ENCODE results near the gene CYTH4. TPM values are rescaled to one million over a fixed set of nuclear protein-coding genes. Genes with fewer than 3 reads are reported as not detected.

Gene CYTH4
- total RNA-seq, 2 donors from 2014 or later = not detected

- Mint-ChIP-seq H3K4me3 (no peak overlapping the region), H3K27ac (no peak overlapping the region), H3K9me3 (no peaks in the 10 kb centered on the region), H3K36me3 (ENCODE audit: low read depth) (no peaks in the 10 kb centered on the region), H3K4me1 (peaks cover 14% of the 10 kb centered on the region), H3K27me3 (ENCODE audit: insufficient read depth) (no peaks in the 10 kb centered on the region)
- no peaks in the 10 kb centered on the region for H3K27me3 ChIP-seq (ENCODE audit: control insufficient read depth, insufficient read depth, low read length, poor library complexity, severe bottlenecking)
- no peak overlapping the region for H3K9ac ChIP-seq (ENCODE audit: extremely low read depth, low read length, poor library complexity, severe bottlenecking)
- 86 to 98% methylated on average over 7 to 10 of the region's 10 CpGs for WGBS, 2 experiments (ENCODE audit: insufficient coverage in 1 of 2, insufficient read length in 1 of 2)
- no peaks in the 10 kb centered on the region for H3K36me3 ChIP-seq (ENCODE audit: control insufficient read depth, insufficient read depth, low read length)
- no peak overlapping the region for H3K27ac ChIP-seq (ENCODE audit: low read depth, low read length)
- H3K4me3 ChIP-seq (ENCODE audit: low read length) = no peak overlapping the region
- H3K4me1 ChIP-seq (ENCODE audit: control insufficient read depth, insufficient read depth, low read length) = peaks cover 5% of the 10 kb centered on the region
- DNase-seq = peak; percentile 51
- peak; percentile 32 for TF ChIP-seq CTCF (conservative IDR thresholded peaks at IDR 0.05)
- H3K9me3 ChIP-seq (ENCODE audit: control insufficient read depth, low read length) = no peaks in the 10 kb centered on the region
These were observed 42.7 kb upstream of the CYTH4 start for GRCh38 chr22:37239336-37240239.

- no peak overlapping the region for H3K4me3 Mint-ChIP-seq
- Histone ChIP-seq H3K27me3 (ENCODE audit: control insufficient read depth, insufficient read depth, low read length, poor library complexity, severe bottlenecking) (no peaks in the 10 kb centered on the region), H3K36me3 (ENCODE audit: control insufficient read depth, insufficient read depth, low read length) (no peaks in the 10 kb centered on the region), H3K4me3 (ENCODE audit: low read length) (no peak overlapping the region), H3K9ac (ENCODE audit: extremely low read depth, low read length, poor library complexity, severe bottlenecking) (no peak overlapping the region), H3K4me1 (ENCODE audit: control insufficient read depth, insufficient read depth, low read length) (peaks cover 5% of the 10 kb centered on the region), H3K9me3 (ENCODE audit: control insufficient read depth, low read length) (no peaks in the 10 kb centered on the region), H3K27ac (ENCODE audit: low read depth, low read length) (no peak overlapping the region)
- H3K4me1 Mint-ChIP-seq = peaks cover 16% of the 10 kb centered on the region
- no peak for TF ChIP-seq CTCF (conservative IDR thresholded peaks at IDR 0.05)
- DNase-seq = peak; percentile 41
- whole genome bisulfite sequencing, 2 experiments (ENCODE audit: insufficient coverage in 1 of 2, insufficient read length in 1 of 2) = 88 to 90% methylated on average over 8 to 11 of the region's 11 CpGs
- H3K9me3 Mint-ChIP-seq = no peaks in the 10 kb centered on the region
- no peaks in the 10 kb centered on the region for H3K36me3 Mint-ChIP-seq (ENCODE audit: low read depth)
- no peaks in the 10 kb centered on the region for H3K27me3 Mint-ChIP-seq (ENCODE audit: insufficient read depth)
- no peak overlapping the region for H3K27ac Mint-ChIP-seq
These were observed 41.9 kb upstream of the CYTH4 start for GRCh38 chr22:37240240-37240940.

GRCh38 chr22:37240941-37241320 is 41.4 kb upstream of the CYTH4 start:
- 92 to 93% methylated on average over 6 to 7 of the region's 7 CpGs for WGBS, 2 experiments (ENCODE audit: insufficient coverage in 1 of 2, insufficient read length in 1 of 2)
- no peaks in the 10 kb centered on the region for H3K27me3 Mint-ChIP-seq (ENCODE audit: insufficient read depth)
- peaks cover 5% of the 10 kb centered on the region for H3K4me1 ChIP-seq (ENCODE audit: control insufficient read depth, insufficient read depth, low read length)
- H3K9me3 ChIP-seq (ENCODE audit: control insufficient read depth, low read length) = no peaks in the 10 kb centered on the region
- H3K4me3 Mint-ChIP-seq = no peak overlapping the region
- no peaks in the 10 kb centered on the region for H3K36me3 Mint-ChIP-seq (ENCODE audit: low read depth)
- no peaks in the 10 kb centered on the region for H3K36me3 ChIP-seq (ENCODE audit: control insufficient read depth, insufficient read depth, low read length)
- no peak for DNase-seq
- no peak overlapping the region for H3K9ac ChIP-seq (ENCODE audit: extremely low read depth, low read length, poor library complexity, severe bottlenecking)
- no peak overlapping the region for H3K27ac ChIP-seq (ENCODE audit: low read depth, low read length)
- no peaks in the 10 kb centered on the region for H3K27me3 ChIP-seq (ENCODE audit: control insufficient read depth, insufficient read depth, low read length, poor library complexity, severe bottlenecking)
- H3K27ac Mint-ChIP-seq = no peak overlapping the region
- peaks cover 16% of the 10 kb centered on the region for H3K4me1 Mint-ChIP-seq
- TF ChIP-seq CTCF (conservative IDR thresholded peaks at IDR 0.05) = no peak
- no peaks in the 10 kb centered on the region for H3K9me3 Mint-ChIP-seq
- H3K4me3 ChIP-seq (ENCODE audit: low read length) = no peak overlapping the region
